Liver (tissue), 9 donors: ENCODE measurements around the gene TTC12. TPM values are rescaled to one million over a fixed set of nuclear protein-coding genes. Genes with fewer than 3 reads are reported as not detected.

Experiments
- DNase-seq: peaks from one replicate; pipeline ENCODE4 v3.0.0-alpha.2; 2017; ENCODE audit warnings: low spot score
- H3K27ac ChIP-seq, 2 donors: one replicate each; pipeline ENCODE4 v1.7.0; 2013; ENCODE audit warnings: inconsistent platforms in 2 of 2, low read length in 2 of 2, control low read depth in 1 of 2, low read depth in 1 of 2, mild to moderate bottlenecking in 1 of 2
- H3K27me3 ChIP-seq, 4 donors: one replicate each; pipeline versions ENCODE4 v1.6.1 to v1.7.0; 2013; ENCODE audit warnings: low read length in 3 of 4, inconsistent platforms in 1 of 4, mild to moderate bottlenecking in 1 of 4, moderate library complexity in 1 of 4; ENCODE audit not compliant: control insufficient read depth in 4 of 4, insufficient read depth in 4 of 4
- H3K36me3 ChIP-seq, 4 donors: one replicate each; pipeline versions ENCODE4 v1.6.1 to v1.7.0; 2013; ENCODE audit warnings: low read length in 3 of 4, mild to moderate bottlenecking in 3 of 4, low read depth in 1 of 4, moderate library complexity in 1 of 4; ENCODE audit not compliant: control insufficient read depth in 4 of 4, insufficient read depth in 3 of 4
- H3K4me1 ChIP-seq, 4 donors: one replicate each; pipeline versions ENCODE4 v1.6.1 to v1.7.0; 2013; ENCODE audit warnings: low read length in 3 of 4, mild to moderate bottlenecking in 3 of 4, moderate library complexity in 1 of 4; ENCODE audit not compliant: control insufficient read depth in 4 of 4, insufficient read depth in 4 of 4
- H3K4me3 ChIP-seq, 3 donors: one replicate each; pipeline versions ENCODE4 v1.6.1 to v1.7.0; 2013; ENCODE audit warnings: low read length in 3 of 3, control low read depth in 1 of 3, low read depth in 1 of 3, mild to moderate bottlenecking in 1 of 3
- H3K9ac ChIP-seq, 2 donors: one replicate each; pipeline ENCODE4 v1.7.0; 2013; ENCODE audit warnings: low read length in 2 of 2, mild to moderate bottlenecking in 2 of 2, moderate library complexity in 2 of 2, control low read depth in 1 of 2, low read depth in 1 of 2
- H3K9me3 ChIP-seq, 4 donors: one replicate each; pipeline versions ENCODE4 v1.6.1 to v1.7.0; 2013; ENCODE audit warnings: low read length in 3 of 4; ENCODE audit not compliant: control insufficient read depth in 4 of 4
- ATF3 ChIP-seq: IDR thresholded peaks from 2 replicates; pipeline ENCODE4 v1.6.1; 2016; ENCODE audit warnings: antibody characterized with exemption
- CTCF ChIP-seq: fragments of 150-350 bp; IDR thresholded peaks from 2 replicates; pipeline ENCODE4 v1.5.1; 2017; ENCODE audit warnings: improper control_type of control experiment, low read depth, low read length; ENCODE audit not compliant: missing input control
- EGR1 ChIP-seq, 2 donors: IDR thresholded peaks; 2 replicates each; pipeline ENCODE4 v1.6.1; 2016 to 2018; ENCODE audit warnings: antibody characterized with exemption in 2 of 2, low read depth in 2 of 2
- FOXA1 ChIP-seq: IDR thresholded peaks from 2 replicates; pipeline ENCODE4 v1.6.1; 2016; ENCODE audit warnings: antibody characterized with exemption
- FOXA2 ChIP-seq: IDR thresholded peaks from 2 replicates; pipeline ENCODE4 v1.6.1; 2016; ENCODE audit warnings: antibody characterized with exemption
- GABPA ChIP-seq, 2 donors: IDR thresholded peaks in 1 of 2; conservative IDR thresholded peaks in 1 of 2; 2 replicates each; pipeline ENCODE4 v1.6.1; 2016; ENCODE audit warnings: antibody characterized with exemption in 2 of 2, mild to moderate bottlenecking in 1 of 2, moderate library complexity in 1 of 2
- HNF4A ChIP-seq, 2 donors: conservative IDR thresholded peaks; 2 replicates each; pipeline ENCODE4 v1.6.1; 2016; ENCODE audit warnings: antibody characterized with exemption in 2 of 2, mild to moderate bottlenecking in 2 of 2
- JUND ChIP-seq, 2 donors: IDR thresholded peaks; 2 replicates each; pipeline ENCODE4 v1.6.1; 2016; ENCODE audit warnings: antibody characterized with exemption in 2 of 2
- MAX ChIP-seq: IDR thresholded peaks from 2 replicates; pipeline ENCODE4 v1.6.1; 2016; ENCODE audit warnings: antibody characterized with exemption
- RAD21 ChIP-seq, 2 donors: IDR thresholded peaks; 2 replicates each; pipeline ENCODE4 v1.6.1; 2016; ENCODE audit warnings: antibody characterized with exemption in 2 of 2, mild to moderate bottlenecking in 2 of 2
- REST ChIP-seq: IDR thresholded peaks from 2 replicates; pipeline ENCODE4 v1.6.1; 2016; ENCODE audit warnings: antibody characterized with exemption, mild to moderate bottlenecking
- RXRA ChIP-seq, 2 donors: IDR thresholded peaks; 2 replicates each; pipeline ENCODE4 v1.6.1; 2017 to 2018; ENCODE audit warnings: antibody characterized with exemption in 2 of 2, mild to moderate bottlenecking in 1 of 2
- SP1 ChIP-seq: IDR thresholded peaks from 2 replicates; pipeline ENCODE4 v1.6.1; 2018; ENCODE audit warnings: antibody characterized with exemption, mild to moderate bottlenecking
- TAF1 ChIP-seq: conservative IDR thresholded peaks from 2 replicates; pipeline ENCODE4 v1.6.1; 2016; ENCODE audit warnings: antibody characterized with exemption, mild to moderate bottlenecking
- YY1 ChIP-seq: IDR thresholded peaks from 2 replicates; pipeline ENCODE4 v1.6.1; 2016; ENCODE audit warnings: antibody characterized with exemption, mild to moderate bottlenecking
- ZBTB33 ChIP-seq: IDR thresholded peaks from 2 replicates; pipeline ENCODE4 v1.6.1; 2016; ENCODE audit warnings: antibody characterized with exemption
- WGBS: extraction: QIAGEN DNeasy Blood & Tissue Kit; methylation state at CpG from one replicate; pipeline ENCODE4 v1.1.7; 2013; 5-methylcytosine and 5-hydroxymethylcytosine counted together
- polyA plus RNA-seq, 2 donors: library from polyadenylated mRNA; stranded (reverse) in 1 of 2; unstranded in 1 of 2; fragments of 200-250 nt in 1 of 2; fragments of >200 nt in 1 of 2; fragmentation: Nextera tagmentation in 1 of 2; extraction: Ambion mirVana in 1 of 2; gene quantifications; one replicate each; pipeline versions ENCODE4 v1.2.1 to v1.2.3, GENCODE V29; 2013 to 2015
- total RNA-seq, 2 donors: library from RNA; depleted of rRNA; stranded (reverse); fragments of >200 nt; gene quantifications; one replicate each; pipeline ENCODE4 v1.2.3, GENCODE V29; 2014
- donor health status: healthy.
- donor health status: healthy.
- donor health status: healthy.
- donor health status: healthy.
- donor health status: healthy.

The TTC12 gene
- total and polyA plus RNA-seq, 4 donors = 2.8 to 9.0 (median 4.3) TPM

GRCh38 chr11:113398669-113399430 lies 84.5 kb downstream of the TTC12 start:
- H3K4me3 ChIP-seq = no peak overlapping the region
- WGBS = 85% methylated on average over 24 of the region's 24 CpGs
- H3K27me3 ChIP-seq = no peaks in the 10 kb centered on the region
- H3K9ac ChIP-seq = no peak overlapping the region
- DNase-seq = no peak
- no peaks in the 10 kb centered on the region for H3K9me3 ChIP-seq
- TF ChIP-seq FOXA2 = no peak
- TF ChIP-seq GABPA (IDR thresholded peaks at IDR 0.05 in 1 of 2, conservative IDR thresholded peaks at IDR 0.05 in 1 of 2) = no peak
- TF ChIP-seq REST = no peak
- no peak for TF ChIP-seq EGR1 (IDR thresholded peaks at IDR 0.05; ENCODE audit: low read depth in 2 of 2)
- TF ChIP-seq RAD21 (IDR thresholded peaks at IDR 0.05) = no peak
- no peak for TF ChIP-seq CTCF
- no peak for TF ChIP-seq RXRA (IDR thresholded peaks at IDR 0.05)
- no peak for TF ChIP-seq MAX
- TF ChIP-seq HNF4A (conservative IDR thresholded peaks at IDR 0.05) = no peak
- TF ChIP-seq ATF3 = no peak
- TF ChIP-seq TAF1 = no peak
- TF ChIP-seq FOXA1 = no peak
- TF ChIP-seq SP1 = no peak
- no peak for TF ChIP-seq ZBTB33
- no peak for TF ChIP-seq JUND (IDR thresholded peaks at IDR 0.05)
- TF ChIP-seq YY1 = no peak
- H3K4me1 ChIP-seq = no peaks in the 10 kb centered on the region
- H3K27ac ChIP-seq = no peak overlapping the region
- no peaks in the 10 kb centered on the region for H3K36me3 ChIP-seq
